Activated CD8-positive, alpha-beta T cell treated with anti-CD3 and anti-CD28 coated beads, Interleukin-2, amount 10 ng/mL, durations not matched to agents 7 days and 5 days (primary cell): ENCODE measurements around the gene PIP5K1A. TPM values are rescaled to one million over a fixed set of nuclear protein-coding genes. Genes with fewer than 3 reads are reported as not detected.
"Not testable (repeated sequence)": the region's sequence is repeated elsewhere in the genome, so short reads cannot be mapped to it uniquely, and the experiment has no call there.

Experiments used
- ATAC-seq: fragments of 150-1000 bp; cut with Tn5 transposase; one replicate; pipeline ENCODE4 v1.10.0; 2021; ENCODE audit warnings: moderate library complexity
- CTCF ChIA-PET: fragments of 350-600 bp; sonication (Branson Sonifier 250); formaldehyde crosslinking; loops from one replicate; lab custom pipeline; 2021; ENCODE audit warnings: antibody characterized with exemption; lab: Charles Lee
- POLR2A ChIA-PET: fragments of 350-600 bp; sonication (Branson Sonifier 250); formaldehyde crosslinking; loops from one replicate; lab custom pipeline; 2021; ENCODE audit warnings: antibody characterized with exemption; lab: Charles Lee
- DNase-seq: peaks from one replicate; pipeline ENCODE4 v3.0.0-alpha.2; 2020
- H3K27ac Mint-ChIP-seq: one replicate; pipeline ENCODE4 v1.8.0; 2021; ENCODE audit warnings: mild to moderate bottlenecking, mixed read lengths
- H3K27me3 Mint-ChIP-seq: one replicate; pipeline ENCODE4 v1.8.0; 2021; ENCODE audit warnings: low read depth, mixed read lengths
- H3K36me3 Mint-ChIP-seq: one replicate; pipeline ENCODE4 v1.8.0; 2021; ENCODE audit warnings: low read depth, mixed read lengths
- H3K4me1 Mint-ChIP-seq: one replicate; pipeline ENCODE4 v1.8.0; 2021; ENCODE audit warnings: low read depth, mixed read lengths
- H3K4me3 Mint-ChIP-seq: one replicate; pipeline ENCODE4 v1.8.0; 2021; ENCODE audit warnings: mild to moderate bottlenecking, mixed read lengths
- H3K9me3 Mint-ChIP-seq: one replicate; pipeline ENCODE4 v1.8.0; 2022; ENCODE audit warnings: mixed read lengths; ENCODE audit not compliant: insufficient read depth
- total RNA-seq, 2 experiments: library from RNA; stranded (reverse); gene quantifications; one replicate each; pipeline ENCODE4 v1.2.3, GENCODE V29; 2021

Gene PIP5K1A
- total RNA-seq, 2 experiments from 2014 or later, result 64.9 to 69.2 TPM

GRCh38 chr1:151192047-151192446, 6.3 kb upstream of the PIP5K1A start:
- peaks cover 3% of the 10 kb centered on the region for H3K27me3 Mint-ChIP-seq
- no peak overlapping the region for H3K4me3 Mint-ChIP-seq
- CTCF ChIA-PET, result interaction anchor here (0.6 to 2.6 kb wide), 2 partner anchors 35 to 60 kb away, joined by 3 to 10 read pairs; no protein-coding TSS in a partner anchor
- H3K9me3 Mint-ChIP-seq, result no peaks in the 10 kb centered on the region
- peaks cover 32% of the 10 kb centered on the region for H3K4me1 Mint-ChIP-seq
- peaks cover 4% of the 10 kb centered on the region for H3K36me3 Mint-ChIP-seq
- POLR2A ChIA-PET, result no interaction called here
- no peak overlapping the region for H3K27ac Mint-ChIP-seq
- ATAC-seq (no peak), DNase-seq (no peak)

- DNase-seq (no peak), ATAC-seq (no peak)
- Mint-ChIP-seq H3K4me1 (peaks cover 35% of the 10 kb centered on the region), H3K4me3 (no peak overlapping the region), H3K27ac (no peak overlapping the region), H3K36me3 (peaks cover 7% of the 10 kb centered on the region), H3K27me3 (peaks cover 3% of the 10 kb centered on the region), H3K9me3 (no peaks in the 10 kb centered on the region)
- CTCF ChIA-PET, result interaction anchor here (2.6 kb wide), 1 partner anchor 59 kb away, joined by 10 read pairs; no protein-coding TSS in a partner anchor
- POLR2A ChIA-PET, result no interaction called here
Measured at GRCh38 chr1:151193304-151193703, 5.0 kb upstream of the PIP5K1A start.

GRCh38 chr1:151193856-151194255, 4.5 kb upstream of the PIP5K1A start:
- peaks cover 33% of the 10 kb centered on the region for H3K4me1 Mint-ChIP-seq
- ATAC-seq (no peak), DNase-seq (no peak)
- H3K27me3 Mint-ChIP-seq, result peaks cover 3% of the 10 kb centered on the region
- no peaks in the 10 kb centered on the region for H3K9me3 Mint-ChIP-seq
- peaks cover 11% of the 10 kb centered on the region for H3K36me3 Mint-ChIP-seq
- CTCF ChIA-PET, result no interaction called here
- POLR2A ChIA-PET, result no interaction called here
- no peak overlapping the region for H3K4me3 Mint-ChIP-seq
- H3K27ac Mint-ChIP-seq, result no peak overlapping the region

- not testable (repeated sequence) for H3K4me3 Mint-ChIP-seq, H3K27me3 Mint-ChIP-seq, DNase-seq, H3K27ac Mint-ChIP-seq, ATAC-seq, H3K9me3 Mint-ChIP-seq
- peaks cover 34% of the 10 kb centered on the region for H3K4me1 Mint-ChIP-seq
- peaks cover 17% of the 10 kb centered on the region for H3K36me3 Mint-ChIP-seq
- CTCF ChIA-PET, result interaction anchor here (1.0 to 2.8 kb wide), 3 partner anchors 55 to 95 kb away, joined by 3 to 14 read pairs (median 8); no protein-coding TSS in a partner anchor
- POLR2A ChIA-PET, result interaction anchor here (1.1 kb wide), 1 partner anchor 87 kb away, joined by 3 read pairs; the partner anchor contains the start of gene ZNF687
Measured at GRCh38 chr1:151194894-151195594, 3.3 kb upstream of the PIP5K1A start.

GRCh38 chr1:151196292-151196800, 2.0 kb upstream of the PIP5K1A start:
- no peaks in the 10 kb centered on the region for H3K9me3 Mint-ChIP-seq
- POLR2A ChIA-PET, result interaction anchor here (0.8 kb wide), 1 partner anchor 680 kb away, joined by 6 read pairs; no protein-coding TSS in a partner anchor
- peaks cover 16% of the 10 kb centered on the region for H3K36me3 Mint-ChIP-seq
- CTCF ChIA-PET, result interaction anchor here (0.7 to 2.8 kb wide), 6 partner anchors 31 to 174 kb away, joined by 3 to 14 read pairs (median 4); no protein-coding TSS in a partner anchor
- peak; percentile 22 for ATAC-seq
- peaks cover 3% of the 10 kb centered on the region for H3K27me3 Mint-ChIP-seq
- peaks cover 32% of the 10 kb centered on the region for H3K4me1 Mint-ChIP-seq
- no peak overlapping the region for H3K4me3 Mint-ChIP-seq
- DNase-seq, result peak; percentile 78
- no peak overlapping the region for H3K27ac Mint-ChIP-seq

GRCh38 chr1:151197863-151198253, 494 bp upstream of the PIP5K1A start:
- Mint-ChIP-seq H3K9me3 (no peaks in the 10 kb centered on the region), H3K4me3 (peak overlapping the region; percentile 99), H3K36me3 (peaks cover 22% of the 10 kb centered on the region), H3K27ac (peak overlapping the region; percentile 97), H3K27me3 (peaks cover 3% of the 10 kb centered on the region), H3K4me1 (peaks cover 41% of the 10 kb centered on the region)
- CTCF ChIA-PET, result interaction anchor here (0.7 kb wide), 1 partner anchor 54 kb away, joined by 3 read pairs; no protein-coding TSS in a partner anchor
- ATAC-seq, result no peak
- DNase-seq, result no peak
- POLR2A ChIA-PET, result interaction anchor here (1.3 to 1.8 kb wide), 3 partner anchors 8 to 139 kb away, joined by 3 to 10 read pairs (median 3); partner anchors contain the start of genes CDC42SE1 and VPS72

- peak overlapping the region; percentile 99 for H3K4me3 Mint-ChIP-seq
- H3K4me1 Mint-ChIP-seq, result peaks cover 46% of the 10 kb centered on the region
- H3K9me3 Mint-ChIP-seq, result no peaks in the 10 kb centered on the region
- H3K27ac Mint-ChIP-seq, result peak overlapping the region; percentile 97
- POLR2A ChIA-PET, result interaction anchor here (1.7 to 1.8 kb wide), 2 partner anchors 11 to 55 kb away, joined by 5 to 10 read pairs; partner anchors contain the start of genes PSMD4 and VPS72
- CTCF ChIA-PET, result interaction anchor here (1.1 to 1.2 kb wide), 2 partner anchors 22 to 141 kb away, joined by 3 read pairs; no protein-coding TSS in a partner anchor
- ATAC-seq, result no peak
- H3K36me3 Mint-ChIP-seq, result peaks cover 27% of the 10 kb centered on the region
- H3K27me3 Mint-ChIP-seq, result no peaks in the 10 kb centered on the region
- DNase-seq, result no peak
Measured at GRCh38 chr1:151199873-151200581, 1.7 kb downstream of the PIP5K1A start.

GRCh38 chr1:151205381-151205965, 7.1 kb downstream of the PIP5K1A start:
- Mint-ChIP-seq H3K36me3 (peaks cover 34% of the 10 kb centered on the region), H3K4me1 (peaks cover 25% of the 10 kb centered on the region)
- POLR2A ChIA-PET, result interaction anchor here (1.5 kb wide), 1 partner anchor 16 kb away, joined by 3 read pairs; no protein-coding TSS in a partner anchor
- H3K27ac Mint-ChIP-seq, H3K4me3 Mint-ChIP-seq, H3K9me3 Mint-ChIP-seq, ATAC-seq, DNase-seq, H3K27me3 Mint-ChIP-seq: not testable (repeated sequence)
- CTCF ChIA-PET, result interaction anchor here (1.2 to 1.7 kb wide), 2 partner anchors 46 to 49 kb away, joined by 3 to 7 read pairs; partner anchors contain the start of gene TNFAIP8L2

GRCh38 chr1:151210830-151211229, 12.5 kb downstream of the PIP5K1A start:
- peaks cover 31% of the 10 kb centered on the region for H3K4me1 Mint-ChIP-seq
- ATAC-seq (no peak), DNase-seq (no peak)
- peaks cover 45% of the 10 kb centered on the region for H3K36me3 Mint-ChIP-seq
- no peaks in the 10 kb centered on the region for H3K9me3 Mint-ChIP-seq
- H3K4me3 Mint-ChIP-seq, result no peak overlapping the region
- ChIA-PET POLR2A (interaction anchor here (1.7 kb wide), 1 partner anchor 12 kb away, joined by 4 read pairs; no protein-coding TSS in a partner anchor), CTCF (interaction anchor here (0.9 to 1.7 kb wide), 3 partner anchors 90 to 130 kb away, joined by 3 to 5 read pairs (median 4); no protein-coding TSS in a partner anchor)
- H3K27ac Mint-ChIP-seq, result no peak overlapping the region
- no peaks in the 10 kb centered on the region for H3K27me3 Mint-ChIP-seq

GRCh38 chr1:151211972-151212705, 13.8 kb downstream of the PIP5K1A start:
- Mint-ChIP-seq H3K4me1 (peaks cover 32% of the 10 kb centered on the region), H3K36me3 (peaks cover 42% of the 10 kb centered on the region), H3K4me3 (no peak overlapping the region), H3K27ac (peak overlapping the region; percentile 73), H3K9me3 (no peaks in the 10 kb centered on the region), H3K27me3 (no peaks in the 10 kb centered on the region)
- no peak for DNase-seq
- POLR2A ChIA-PET, result interaction anchor here (1.7 kb wide), 1 partner anchor 13 kb away, joined by 4 read pairs; no protein-coding TSS in a partner anchor
- CTCF ChIA-PET, result interaction anchor here (0.6 to 1.7 kb wide), 8 partner anchors 15 to 449 kb away, joined by 3 to 6 read pairs (median 4); no protein-coding TSS in a partner anchor
- peak; percentile 27 for ATAC-seq
